ENCODE measurements around the gene PTPRG.

PTPRG gene

DNA sequence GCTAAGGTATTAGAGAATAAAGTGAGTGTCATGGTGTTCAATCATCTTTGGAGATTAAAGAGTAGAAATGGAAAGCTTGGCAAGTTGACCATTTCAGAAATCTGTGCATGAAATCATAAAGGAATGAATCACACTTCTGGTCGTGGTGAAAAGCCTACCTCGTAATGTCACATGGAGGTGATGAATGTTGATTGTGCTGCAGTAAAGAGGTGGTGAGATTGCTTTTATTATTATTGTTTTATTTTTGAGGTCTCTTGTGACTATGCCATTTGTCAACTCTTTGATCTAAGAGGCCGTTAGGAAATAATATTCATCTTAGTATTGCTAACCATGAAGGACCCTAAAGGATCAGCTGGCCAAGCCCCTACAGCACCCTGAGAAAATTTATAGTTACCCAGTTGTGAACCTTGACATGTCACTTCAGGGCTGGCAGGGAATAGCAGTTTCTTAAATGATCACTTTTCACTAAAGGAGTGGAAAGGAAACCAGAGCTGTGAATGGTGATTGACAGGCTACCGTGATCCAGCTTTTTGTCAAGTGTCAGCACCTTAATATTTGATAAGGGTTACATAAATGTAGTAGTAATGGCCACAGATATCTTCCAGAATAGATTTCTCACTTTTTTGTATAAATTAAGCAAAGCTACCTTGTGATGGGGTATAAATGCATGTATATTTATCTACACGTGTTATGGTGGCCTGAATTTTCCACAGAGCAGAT lies 203.9 kb downstream of the PTPRG start:
- DNase-seq (ENCODE audit: low spot score): no peak

DNA sequence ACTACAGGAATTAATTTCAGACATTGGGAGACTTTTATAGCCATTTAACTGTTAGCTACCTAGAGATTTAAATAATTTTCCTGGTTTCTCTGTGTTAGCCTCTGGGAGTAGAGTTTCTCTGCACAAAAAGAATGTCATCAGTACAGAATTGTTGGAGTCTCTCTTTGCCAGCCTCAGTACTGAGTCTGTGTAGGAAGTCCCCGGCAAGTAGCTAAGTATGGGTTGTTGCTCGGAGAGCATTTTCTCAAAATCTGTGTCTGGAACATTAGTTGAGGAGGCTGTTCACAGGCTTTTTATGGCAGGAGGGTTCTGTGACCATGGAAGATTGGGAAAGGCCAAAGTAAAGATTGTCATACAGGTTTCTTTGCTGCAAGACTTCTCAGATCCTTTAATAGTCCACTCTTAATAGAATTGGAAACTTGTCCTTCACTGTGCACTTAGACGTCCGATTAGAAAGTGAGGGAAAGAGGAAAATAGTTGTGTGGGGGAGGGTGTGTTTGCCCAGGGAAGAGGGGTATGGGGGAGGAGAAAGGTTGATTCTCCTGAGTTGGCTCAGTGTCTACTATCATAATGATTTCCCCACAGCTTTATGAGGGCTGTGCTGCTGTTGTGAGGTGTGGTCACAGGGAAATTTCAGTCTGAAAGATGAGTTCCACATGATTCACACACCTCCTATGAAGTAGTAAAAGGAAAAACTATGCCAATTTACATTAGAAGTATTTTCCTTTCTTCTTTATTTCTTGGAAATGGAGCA lies 207.1 kb downstream of the PTPRG start:
- DNase-seq (ENCODE audit: low spot score): no peak

DNA sequence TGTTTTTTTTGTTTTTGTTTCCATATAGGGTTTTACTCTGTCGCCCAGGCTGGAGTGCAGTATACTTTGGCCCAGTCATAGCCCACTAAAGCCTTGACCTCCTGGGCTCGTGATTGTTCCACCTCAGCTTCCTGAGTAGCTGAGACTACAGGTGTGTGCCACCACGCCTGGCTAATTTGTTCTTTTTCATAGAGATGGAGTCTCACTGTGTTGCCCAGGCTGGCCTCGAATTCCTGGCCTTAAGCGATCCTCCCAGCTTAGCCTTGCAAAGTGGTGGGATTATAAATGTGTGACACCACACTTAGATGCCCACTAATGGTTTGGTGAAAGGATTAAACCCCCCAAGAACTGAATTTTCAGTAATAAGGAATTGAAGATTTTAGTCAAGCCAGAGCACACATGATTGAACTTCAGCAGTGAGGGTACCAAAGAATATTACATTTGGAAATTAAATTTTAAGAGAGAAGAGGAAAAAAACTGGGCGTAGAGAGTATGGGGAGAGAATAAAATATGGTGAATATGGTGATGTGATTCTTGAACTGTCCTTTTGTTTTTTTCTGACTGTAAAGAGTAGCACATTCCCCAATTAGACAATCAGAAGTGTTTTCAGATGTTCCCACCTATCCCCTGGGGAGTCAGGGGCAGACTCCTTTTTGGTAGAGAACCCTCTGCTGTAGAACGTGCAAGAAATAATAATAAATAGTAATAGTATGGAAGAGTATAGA lies 208.1 kb downstream of the PTPRG start:
- no peak for DNase-seq (ENCODE audit: low spot score)

DNA sequence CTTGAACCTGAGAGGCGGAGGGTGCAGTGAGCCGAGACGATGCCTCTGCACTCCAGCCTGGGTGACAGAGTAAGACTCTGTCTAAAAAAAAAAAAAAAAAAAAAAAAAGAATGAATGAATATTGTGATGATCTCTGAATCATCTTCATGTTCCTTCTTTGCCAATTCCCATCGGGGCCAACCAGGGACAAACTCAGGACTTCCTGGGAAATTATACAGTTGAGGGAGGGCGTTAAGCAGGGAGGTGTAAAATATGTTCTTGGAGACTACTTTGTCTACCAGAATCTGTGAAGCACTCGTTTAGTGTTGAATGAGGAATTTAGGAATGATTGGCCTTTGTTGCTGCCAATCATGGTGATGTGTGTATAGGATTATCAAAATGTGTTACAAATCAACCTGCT lies 210.6 kb downstream of the PTPRG start:
- DNase-seq (ENCODE audit: low spot score): no peak

DNA sequence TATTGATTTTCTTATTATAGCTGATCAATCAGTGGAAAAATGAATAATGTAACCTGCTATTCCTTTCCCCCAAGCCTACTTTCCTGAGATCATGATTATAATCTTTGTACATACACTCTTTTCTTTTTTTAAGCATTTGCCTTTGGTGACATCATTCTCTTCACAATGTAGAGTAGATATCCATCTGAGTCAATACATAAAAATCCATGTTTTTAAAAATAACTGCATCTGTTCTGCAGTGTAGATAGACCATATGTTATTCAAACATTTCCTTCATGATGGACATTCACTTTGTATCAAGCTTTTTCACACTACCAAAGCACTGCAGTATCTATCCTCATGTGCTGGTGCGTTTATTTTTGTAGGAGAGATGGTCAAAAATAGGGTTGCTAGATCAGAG lies 211.1 kb downstream of the PTPRG start:
- no peak for DNase-seq (ENCODE audit: low spot score)

DNA sequence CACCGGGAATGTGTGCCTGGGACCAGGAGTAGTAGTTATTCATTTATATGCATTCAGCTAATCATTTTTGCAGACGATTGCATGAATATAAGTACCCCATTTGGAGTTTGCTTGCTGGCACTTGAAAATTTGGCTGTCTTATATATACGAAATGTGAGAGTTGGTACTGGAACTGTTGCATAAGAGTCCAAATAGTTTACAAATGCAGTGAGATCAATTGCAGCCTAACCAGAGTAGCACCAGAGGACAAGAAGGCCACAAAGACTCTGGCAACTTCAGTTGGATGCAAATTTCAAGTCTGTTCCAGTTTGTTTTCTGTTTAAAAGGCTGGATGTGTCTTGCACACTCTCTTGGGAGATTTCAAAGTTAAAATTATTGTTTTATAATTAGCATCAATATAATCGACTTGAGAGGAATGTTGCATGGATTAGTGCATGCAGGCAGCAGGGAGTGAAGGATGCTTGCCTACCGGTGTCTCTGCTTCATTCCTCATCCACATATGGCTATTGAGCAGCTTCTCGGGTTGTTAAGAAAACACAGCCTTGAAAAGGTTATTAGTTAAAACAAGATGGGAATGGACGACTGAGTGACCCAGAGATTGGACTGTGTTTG lies 213.0 kb downstream of the PTPRG start:
- no peak for DNase-seq (ENCODE audit: low spot score)

DNA sequence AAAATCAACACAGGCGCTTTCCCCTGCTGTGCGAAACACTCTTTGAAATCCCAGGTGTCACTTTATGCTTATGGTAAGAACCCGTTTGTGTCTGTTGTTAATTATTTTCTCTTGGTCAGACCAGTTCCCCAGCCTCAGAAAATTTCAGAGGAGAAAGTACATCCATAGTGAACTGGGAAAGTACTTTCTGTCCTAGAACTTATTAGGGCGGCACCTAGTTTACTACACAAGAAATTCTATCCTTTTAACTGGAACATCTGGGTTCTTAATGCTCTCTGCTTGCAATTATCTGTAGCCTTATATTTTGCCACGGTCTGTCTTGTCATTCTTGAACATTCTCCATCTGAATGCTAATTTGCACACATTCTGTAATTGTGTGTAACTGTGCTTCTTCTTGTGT lies 215.0 kb downstream of the PTPRG start:
- DNase-seq (ENCODE audit: low spot score): no peak

DNA sequence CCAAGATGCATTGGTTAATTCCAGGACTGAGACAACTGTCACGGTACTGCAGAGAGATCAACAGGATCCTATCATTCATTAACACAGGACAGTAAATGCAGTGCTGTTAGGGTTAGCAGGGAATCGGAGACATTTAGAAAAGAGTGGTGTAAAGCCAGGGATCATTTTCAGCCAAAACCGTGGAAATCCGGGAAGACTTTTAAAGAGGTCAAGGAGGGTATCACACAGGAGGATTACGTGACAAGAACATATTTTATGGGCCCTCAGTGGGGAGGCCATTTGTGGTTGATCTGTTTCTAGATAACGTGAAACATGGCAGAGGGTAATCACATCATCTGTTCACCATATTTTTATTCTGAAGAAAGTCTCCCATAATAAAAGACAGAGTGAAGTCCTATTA lies 216.1 kb downstream of the PTPRG start:
- DNase-seq (ENCODE audit: low spot score): no peak

DNA sequence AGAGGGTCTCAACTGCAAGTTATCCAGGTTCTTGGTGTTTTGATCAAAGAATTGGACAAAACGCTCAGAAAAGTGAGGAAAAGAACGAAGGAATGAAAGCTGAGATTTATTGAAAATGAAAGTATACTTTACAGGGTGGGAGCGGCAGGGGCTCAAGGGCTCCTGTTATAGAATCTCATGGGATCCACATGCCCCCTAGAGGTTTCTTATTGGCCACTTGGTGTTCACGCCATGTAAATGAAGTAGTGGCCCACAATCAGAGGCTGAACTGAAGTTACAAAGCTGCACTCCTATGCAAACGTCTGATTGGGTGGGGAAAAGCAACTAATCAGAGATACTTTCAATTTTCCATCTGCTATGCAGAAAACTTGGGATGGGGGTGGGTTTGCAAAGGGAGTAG lies 216.7 kb downstream of the PTPRG start:
- DNase-seq (ENCODE audit: low spot score): no peak

DNA sequence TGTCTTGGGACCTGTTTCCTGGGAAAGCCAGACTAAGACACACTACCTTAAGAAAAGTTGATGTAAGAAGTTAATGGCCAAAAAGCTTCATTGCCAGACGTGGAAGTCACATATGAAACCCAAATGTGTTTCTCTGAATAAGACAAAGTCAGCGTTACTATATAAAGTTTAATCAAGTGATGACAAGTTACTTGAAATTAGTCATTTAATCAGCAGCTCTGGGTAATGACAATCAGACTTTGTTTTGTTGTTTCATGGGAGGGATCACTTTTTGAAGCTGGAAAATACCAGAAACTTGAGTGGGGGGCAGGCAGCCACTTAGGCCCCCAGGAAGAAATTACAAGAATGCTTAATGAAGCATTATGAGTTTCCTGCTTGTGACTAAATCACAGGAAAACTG lies 218.6 kb downstream of the PTPRG start:
- DNase-seq (ENCODE audit: low spot score): no peak

DNA sequence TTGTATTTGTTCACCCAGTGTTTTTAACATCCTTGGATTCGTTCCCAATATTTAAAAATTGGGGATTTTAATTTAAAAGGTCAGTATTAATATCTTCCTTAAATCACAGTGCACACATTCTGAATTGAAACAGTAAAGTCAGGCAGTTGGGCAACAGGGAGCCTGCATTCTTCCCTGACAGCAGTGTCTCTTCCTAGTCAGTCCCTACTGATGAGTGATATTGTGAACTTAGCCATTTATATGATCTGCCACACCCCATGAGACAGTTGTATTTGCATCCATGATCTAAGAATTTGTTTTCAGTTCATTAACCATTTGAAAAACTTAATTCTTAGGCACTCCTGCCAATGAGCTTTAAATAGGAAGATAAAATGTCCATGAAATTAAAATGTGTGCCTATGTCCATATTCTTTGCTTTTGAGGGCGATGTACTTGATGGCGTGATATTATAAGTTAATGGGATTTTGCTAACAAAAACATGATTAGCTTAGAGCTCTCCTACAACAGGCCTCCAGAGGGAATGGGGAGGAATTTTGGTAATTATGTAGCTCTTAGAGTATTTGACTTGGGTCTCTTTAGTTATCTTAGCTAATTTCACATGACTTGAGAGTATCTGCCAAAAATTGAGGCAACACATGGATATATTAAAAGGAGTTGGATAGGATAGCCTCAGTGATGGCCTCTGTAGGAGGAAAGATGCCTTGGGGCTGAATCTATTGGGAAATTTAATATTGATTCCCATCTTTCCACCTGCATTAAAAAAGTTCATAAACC lies 219.3 kb downstream of the PTPRG start:
- no peak for DNase-seq (ENCODE audit: low spot score)

DNA sequence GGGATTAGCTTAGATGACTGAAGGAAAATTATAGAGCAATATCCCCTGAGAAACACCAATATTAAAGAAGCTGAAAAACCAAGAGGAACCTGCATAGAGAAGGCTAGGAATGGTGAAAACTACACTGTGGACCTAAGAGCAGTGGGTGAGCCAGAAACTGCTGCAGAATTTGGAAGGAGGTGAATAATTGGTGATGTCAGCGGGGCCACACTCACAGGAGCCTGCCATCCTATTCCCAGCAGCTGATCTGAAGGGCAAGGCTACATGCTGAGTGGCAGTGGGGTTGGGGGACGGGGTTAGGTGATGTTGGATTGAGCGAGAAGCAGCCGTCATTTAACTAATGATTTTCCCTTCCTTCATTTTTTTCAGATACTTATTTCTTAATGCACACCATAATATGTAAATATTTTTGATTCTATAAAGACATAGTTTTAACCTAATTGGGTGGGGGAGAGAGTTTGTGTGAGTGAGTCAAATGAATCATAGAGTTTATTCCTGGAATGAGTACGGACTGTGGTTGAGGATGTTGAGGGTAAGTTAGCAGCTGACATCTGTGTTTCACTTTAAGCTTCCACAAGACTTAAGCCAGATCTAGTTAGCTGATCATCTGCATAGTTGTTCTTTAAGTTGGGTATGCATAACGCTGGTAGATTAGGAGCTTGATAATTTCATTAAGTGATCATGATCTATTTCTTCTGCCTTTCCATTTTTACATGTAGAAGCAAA lies 222.8 kb downstream of the PTPRG start:
- DNase-seq (ENCODE audit: low spot score): no peak

DNA sequence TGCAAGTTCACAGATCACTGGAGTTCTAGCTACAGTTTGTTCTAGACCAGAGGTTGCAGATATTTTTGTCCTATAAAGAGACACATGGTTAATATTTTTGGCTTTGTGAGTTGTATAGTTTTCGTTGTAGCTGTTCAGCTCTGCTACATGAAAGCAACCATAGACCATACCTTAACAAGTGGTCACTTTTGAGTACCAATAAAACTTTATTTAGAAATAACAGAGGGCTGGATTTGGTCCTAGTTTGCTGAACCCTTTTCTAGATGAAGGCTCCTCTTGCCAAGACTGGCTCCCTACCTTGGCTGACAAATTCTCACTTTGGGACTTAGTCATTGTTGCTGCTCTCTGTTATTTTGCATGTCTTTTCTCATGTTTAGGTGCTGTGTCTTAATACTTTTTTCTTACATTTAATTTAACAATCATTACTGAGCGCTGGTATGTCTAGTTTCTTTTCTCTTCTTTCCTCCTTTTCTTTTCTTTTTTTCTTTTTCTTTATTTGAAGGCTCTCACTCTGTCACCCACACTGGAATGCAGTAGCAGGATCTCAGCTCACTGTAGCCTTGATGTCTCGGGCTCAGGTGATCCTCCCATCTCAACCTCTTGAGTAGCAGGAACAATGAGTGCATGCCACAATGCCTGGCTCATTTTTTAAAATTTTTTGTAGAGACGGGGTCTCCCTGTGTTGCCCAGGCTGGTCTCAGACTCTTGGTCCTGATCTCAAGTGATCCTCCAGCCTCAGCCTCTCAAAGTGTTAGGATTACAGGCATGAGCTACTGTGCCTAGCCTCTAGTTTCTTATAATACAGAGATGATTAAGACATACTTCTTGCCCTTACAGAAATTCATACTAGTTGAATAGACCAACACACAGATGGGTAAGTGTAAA lies 227.5 kb downstream of the PTPRG start:
- DNase-seq (ENCODE audit: low spot score): no peak

DNA sequence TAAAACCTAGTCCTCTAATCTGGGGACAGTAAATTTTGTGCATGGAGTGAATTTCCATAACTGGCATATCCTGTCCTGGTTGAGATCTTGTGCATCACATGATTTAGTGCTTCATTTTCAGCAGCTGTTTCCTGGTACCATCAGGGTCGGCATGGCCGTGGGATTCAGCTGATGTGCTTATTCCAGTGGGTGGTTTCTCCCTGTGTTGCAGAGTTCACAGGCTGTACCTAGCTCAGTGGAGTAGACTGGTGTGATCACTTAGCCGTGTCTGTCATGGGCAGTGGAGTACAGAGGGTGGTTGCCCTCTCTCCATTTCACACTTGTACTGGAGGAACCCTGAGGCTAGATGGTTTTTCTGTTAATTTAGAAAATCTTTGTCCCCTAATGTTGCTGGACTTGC lies 228.5 kb downstream of the PTPRG start:
- DNase-seq (ENCODE audit: low spot score): no peak

DNA sequence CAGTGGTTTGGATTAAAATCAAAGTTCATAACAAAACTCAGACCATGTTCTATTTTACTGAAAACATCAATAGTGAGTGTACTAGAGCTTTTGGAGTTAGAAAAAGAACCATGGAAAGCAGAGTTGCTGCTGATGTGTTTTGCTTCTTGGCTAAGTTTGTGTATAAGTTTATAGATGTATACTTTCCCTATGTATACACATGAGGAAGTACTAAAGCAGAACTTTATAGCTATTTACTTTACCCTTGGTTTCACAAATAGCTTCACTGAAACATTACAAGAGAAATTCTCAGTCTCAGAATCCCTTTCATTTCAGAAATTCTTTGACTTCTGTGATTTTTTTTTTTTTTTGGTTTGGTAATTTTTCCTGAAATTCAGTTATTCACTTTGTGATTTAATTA lies 229.0 kb downstream of the PTPRG start:
- no peak for DNase-seq (ENCODE audit: low spot score)

DNA sequence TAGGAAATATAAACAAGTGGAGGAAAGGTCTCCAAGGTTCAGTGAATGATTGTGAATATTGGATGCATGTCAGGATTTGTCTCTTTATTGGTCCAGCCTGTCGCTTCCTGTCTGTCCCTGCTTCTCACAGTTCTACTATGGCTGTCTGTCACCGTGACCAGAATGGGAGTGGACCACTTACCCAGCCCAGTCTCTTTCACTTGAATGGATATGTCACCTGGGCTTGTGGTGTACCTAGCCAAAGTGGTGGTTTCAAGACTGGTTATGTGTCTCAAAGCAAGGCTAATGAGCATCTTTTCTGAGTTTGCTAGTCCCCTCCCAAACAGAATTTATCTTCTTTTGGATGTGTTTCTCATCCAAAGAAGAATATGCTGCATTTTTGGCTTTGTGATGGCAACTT lies 231.7 kb downstream of the PTPRG start:
- DNase-seq (ENCODE audit: low spot score): no peak

DNA sequence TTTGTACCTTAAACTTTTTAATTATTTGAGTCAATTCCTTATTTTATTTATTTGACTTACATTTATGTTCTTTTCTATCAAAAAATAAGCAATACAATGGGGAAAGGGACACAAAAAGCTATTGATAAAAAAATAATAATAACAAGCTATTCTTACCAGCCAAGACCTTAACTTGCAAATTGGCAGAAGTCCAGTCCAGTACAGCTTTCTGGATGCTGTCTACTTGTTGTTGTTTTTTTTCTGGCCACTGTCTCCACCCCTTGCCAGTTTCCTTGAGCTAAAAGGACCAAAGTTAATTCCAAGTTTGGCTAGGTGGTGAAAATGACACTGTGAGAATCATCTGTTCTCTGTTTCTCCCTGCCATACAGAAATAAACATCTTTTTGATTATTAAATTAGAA lies 232.2 kb downstream of the PTPRG start:
- no peak for DNase-seq (ENCODE audit: low spot score)

DNA sequence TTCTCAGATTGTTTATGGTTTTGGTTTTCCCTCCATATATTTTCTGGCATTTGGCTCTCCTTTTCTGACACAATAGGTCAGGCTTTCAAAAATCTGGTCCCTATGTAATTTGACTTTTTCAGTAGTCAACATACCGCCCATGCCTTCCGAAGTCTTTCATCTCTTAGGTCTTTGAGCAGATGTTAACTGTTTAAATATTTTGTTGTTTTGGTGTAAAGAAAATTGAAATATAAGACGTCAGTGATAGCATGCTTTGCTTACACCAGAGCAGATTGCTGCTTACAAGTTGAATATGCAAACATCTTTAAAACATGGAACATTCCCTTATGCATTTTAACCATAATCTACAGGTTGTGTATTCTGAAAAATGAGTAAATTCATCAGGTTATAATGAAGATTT lies 233.0 kb downstream of the PTPRG start:
- DNase-seq (ENCODE audit: low spot score): no peak

DNA sequence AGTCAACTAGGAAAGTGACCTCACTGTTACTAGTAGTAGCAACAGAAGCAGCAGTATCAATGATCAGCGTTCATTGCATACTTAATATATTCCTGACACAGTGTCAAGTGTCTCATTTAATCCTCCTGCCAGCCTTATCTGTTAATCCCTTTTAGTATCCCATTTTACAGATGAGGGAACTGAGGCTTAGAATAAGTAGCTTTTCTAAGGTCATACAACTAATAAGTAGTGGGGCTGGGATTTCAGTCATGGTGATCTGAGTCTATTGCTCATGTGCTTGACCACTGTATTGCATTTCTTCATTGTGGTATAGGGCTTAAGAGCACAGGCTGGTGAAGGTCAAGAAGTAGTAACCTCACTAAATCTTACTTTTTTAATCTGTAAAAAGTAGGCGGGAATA lies 233.6 kb downstream of the PTPRG start:
- DNase-seq (ENCODE audit: low spot score): no peak

DNA sequence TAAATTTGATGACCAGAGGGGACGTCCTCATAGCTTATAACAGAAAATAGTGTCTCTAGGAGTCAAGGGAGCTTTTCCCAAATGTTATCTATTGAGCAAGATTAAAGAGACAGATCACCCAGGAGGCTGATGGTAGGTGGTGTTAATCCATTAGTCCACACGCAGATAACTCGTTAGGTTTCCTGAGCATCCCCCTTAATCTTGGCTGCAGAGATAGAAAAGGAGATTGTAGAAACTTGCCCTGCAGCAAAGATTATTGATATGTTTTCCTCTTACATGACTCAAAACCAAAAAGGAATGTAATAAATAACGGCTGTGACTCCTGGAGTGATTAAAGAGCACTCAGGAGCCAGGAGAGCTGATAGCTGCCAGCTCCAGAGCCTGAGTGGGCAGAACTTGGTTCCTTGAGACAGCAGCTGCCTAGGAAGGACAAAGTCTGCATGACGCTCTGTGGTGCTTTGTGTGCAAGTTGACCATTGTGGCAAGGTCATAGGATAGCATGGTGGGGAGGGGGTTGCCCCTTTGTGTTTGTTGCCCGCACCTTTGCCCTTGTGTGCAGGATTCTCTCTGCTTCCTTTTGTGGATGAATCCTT lies 234.8 kb downstream of the PTPRG start:
- no peak for DNase-seq (ENCODE audit: low spot score)

Measured in activated CD4-positive, alpha-beta T cell treated with anti-CD3 and anti-CD28 coated beads, Interleukin-2, Interleukin-4, amounts not matched to agents 100 ng/mL and 50 ng/mL, durations not matched to agents 16 hours and 8 hours (primary cell).